ENCODE data around the gene TMEM179. TPM values are rescaled to one million over a fixed set of nuclear protein-coding genes. Genes with fewer than 3 reads are reported as not detected.

TMEM179 gene
- total and polyA plus RNA-seq, 10 of the 15 experiments (the other 5 are each of a cell fraction or from before 2014, with no cell fraction given): not detected

GRCh38 chr14:104650057-104650980, 45.7 kb upstream of the TMEM179 start (continued):
- TF ChIP-seq PBX3 (IDR thresholded peaks at IDR 0.05; ENCODE audit: insufficient replicate concordance, low read depth, low read length) (no peak), RAD51 (IDR thresholded peaks at IDR 0.05) (no peak), ZNF217 (IDR thresholded peaks at IDR 0.05) (no peak), BHLHE40 (IDR thresholded peaks at IDR 0.05; ENCODE audit: borderline replicate concordance in 1 of 2, low read depth in 2 of 2, low read length in 1 of 2) (peak; percentile 25 to 55; a peak in 2 of 4 replicates), BCL11A (IDR thresholded peaks at IDR 0.05; ENCODE audit: low read depth, low read length) (no peak), RB1 (IDR thresholded peaks at IDR 0.05; ENCODE audit: borderline replicate concordance) (0 out of 2 replicates have a peak, but pooled peaks have one; percentile 53), NFYA (IDR thresholded peaks at IDR 0.05; ENCODE audit: borderline replicate concordance, low read depth, low read length) (no peak), SMAD5 (IDR thresholded peaks at IDR 0.05; ENCODE audit: low read depth) (no peak), NFYB (IDR thresholded peaks at IDR 0.05; ENCODE audit: insufficient read depth, low read depth, low read length) (no peak), SMARCA5 (IDR thresholded peaks at IDR 0.05) (0 out of 2 replicates have a peak, but pooled peaks have one; percentile 53), MTA3 (IDR thresholded peaks at IDR 0.05; ENCODE audit: borderline replicate concordance, low read length) (no peak), HDAC2 (IDR thresholded peaks at IDR 0.05) (no peak), MEF2A (IDR thresholded peaks at IDR 0.05; ENCODE audit: insufficient read depth, low read depth, low read length) (no peak), SRF (IDR thresholded peaks at IDR 0.05; ENCODE audit: low read depth in 2 of 2, low read length in 2 of 2) (no peak), STAT1 (conservative IDR thresholded peaks at IDR 0.05) (no peak), SPI1 (IDR thresholded peaks at IDR 0.05; ENCODE audit: borderline replicate concordance, insufficient read depth, low read depth, low read length) (peak; percentile 42; the same call in 1 of the 2 replicates), MAX (IDR thresholded peaks at IDR 0.05; ENCODE audit: low read depth, low read length) (no peak), CHD4 (IDR thresholded peaks at IDR 0.05) (no peak), TBL1XR1 (IDR thresholded peaks at IDR 0.05; ENCODE audit: low read depth, low read length) (no peak), CREM (IDR thresholded peaks at IDR 0.05; ENCODE audit: low read depth) (no peak)
- TF ChIP-seq, protein P1, sequence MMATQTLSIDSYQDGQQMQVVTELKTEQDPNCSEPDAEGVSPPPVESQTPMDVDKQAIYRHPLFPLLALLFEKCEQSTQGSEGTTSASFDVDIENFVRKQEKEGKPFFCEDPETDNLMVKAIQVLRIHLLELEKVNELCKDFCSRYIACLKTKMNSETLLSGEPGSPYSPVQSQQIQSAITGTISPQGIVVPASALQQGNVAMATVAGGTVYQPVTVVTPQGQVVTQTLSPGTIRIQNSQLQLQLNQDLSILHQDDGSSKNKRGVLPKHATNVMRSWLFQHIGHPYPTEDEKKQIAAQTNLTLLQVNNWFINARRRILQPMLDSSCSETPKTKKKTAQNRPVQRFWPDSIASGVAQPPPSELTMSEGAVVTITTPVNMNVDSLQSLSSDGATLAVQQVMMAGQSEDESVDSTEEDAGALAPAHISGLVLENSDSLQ (IDR thresholded peaks at IDR 0.05): no peak
- TF ChIP-seq, protein P2, sequence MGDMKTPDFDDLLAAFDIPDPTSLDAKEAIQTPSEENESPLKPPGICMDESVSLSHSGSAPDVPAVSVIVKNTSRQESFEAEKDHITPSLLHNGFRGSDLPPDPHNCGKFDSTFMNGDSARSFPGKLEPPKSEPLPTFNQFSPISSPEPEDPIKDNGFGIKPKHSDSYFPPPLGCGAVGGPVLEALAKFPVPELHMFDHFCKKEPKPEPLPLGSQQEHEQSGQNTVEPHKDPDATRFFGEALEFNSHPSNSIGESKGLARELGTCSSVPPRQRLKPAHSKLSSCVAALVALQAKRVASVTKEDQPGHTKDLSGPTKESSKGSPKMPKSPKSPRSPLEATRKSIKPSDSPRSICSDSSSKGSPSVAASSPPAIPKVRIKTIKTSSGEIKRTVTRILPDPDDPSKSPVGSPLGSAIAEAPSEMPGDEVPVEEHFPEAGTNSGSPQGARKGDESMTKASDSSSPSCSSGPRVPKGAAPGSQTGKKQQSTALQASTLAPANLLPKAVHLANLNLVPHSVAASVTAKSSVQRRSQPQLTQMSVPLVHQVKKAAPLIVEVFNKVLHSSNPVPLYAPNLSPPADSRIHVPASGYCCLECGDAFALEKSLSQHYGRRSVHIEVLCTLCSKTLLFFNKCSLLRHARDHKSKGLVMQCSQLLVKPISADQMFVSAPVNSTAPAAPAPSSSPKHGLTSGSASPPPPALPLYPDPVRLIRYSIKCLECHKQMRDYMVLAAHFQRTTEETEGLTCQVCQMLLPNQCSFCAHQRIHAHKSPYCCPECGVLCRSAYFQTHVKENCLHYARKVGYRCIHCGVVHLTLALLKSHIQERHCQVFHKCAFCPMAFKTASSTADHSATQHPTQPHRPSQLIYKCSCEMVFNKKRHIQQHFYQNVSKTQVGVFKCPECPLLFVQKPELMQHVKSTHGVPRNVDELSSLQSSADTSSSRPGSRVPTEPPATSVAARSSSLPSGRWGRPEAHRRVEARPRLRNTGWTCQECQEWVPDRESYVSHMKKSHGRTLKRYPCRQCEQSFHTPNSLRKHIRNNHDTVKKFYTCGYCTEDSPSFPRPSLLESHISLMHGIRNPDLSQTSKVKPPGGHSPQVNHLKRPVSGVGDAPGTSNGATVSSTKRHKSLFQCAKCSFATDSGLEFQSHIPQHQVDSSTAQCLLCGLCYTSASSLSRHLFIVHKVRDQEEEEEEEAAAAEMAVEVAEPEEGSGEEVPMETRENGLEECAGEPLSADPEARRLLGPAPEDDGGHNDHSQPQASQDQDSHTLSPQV (IDR thresholded peaks at IDR 0.05): 0 out of 2 replicates have a peak, but pooled peaks have one; percentile 42
